ENCODE data around the gene CYREN. TPM values are rescaled to one million over a fixed set of nuclear protein-coding genes. Genes with fewer than 3 reads are reported as not detected.
A peak's percentile ranks its signal among the peaks of the same experiment; 100 is the strongest.
"Not testable (repeated sequence)": the region's sequence is repeated elsewhere in the genome, so short reads cannot be mapped to it uniquely, and the experiment has no call there.

Gene CYREN
- total and polyA plus RNA-seq, 8 donors, result 13.9 to 29.0 (median 23.8) TPM

DNA sequence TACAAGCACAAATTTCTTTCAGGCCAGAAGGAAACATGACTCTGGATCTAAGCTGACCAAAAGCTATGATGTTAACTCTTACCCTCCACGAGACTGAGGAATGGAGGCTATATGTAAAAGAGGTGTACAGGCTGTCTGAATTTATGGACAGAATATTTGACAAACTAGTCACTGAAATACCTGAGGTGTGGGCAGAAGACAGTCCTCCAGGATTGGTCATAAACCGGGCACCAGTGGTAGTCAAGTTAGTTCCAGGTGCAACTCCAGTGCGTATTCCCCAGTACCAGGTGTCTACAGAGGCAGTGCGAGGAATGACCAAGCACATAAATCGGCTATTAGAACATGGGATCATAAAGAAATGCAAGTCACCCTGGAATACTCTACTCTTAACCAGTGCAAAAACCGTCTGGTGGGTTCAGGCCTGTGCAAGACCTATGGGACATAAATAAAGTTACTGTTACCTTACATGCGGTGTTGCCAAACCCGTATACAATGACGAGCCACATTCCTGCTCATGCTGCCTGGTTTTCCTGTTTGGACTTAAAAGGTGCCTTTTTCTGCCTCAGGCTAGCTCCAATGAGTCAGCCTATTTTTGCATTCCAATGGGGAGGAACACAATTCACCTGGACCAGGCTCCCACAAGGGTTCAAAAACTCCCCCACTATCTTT, 6.7 kb upstream of the CYREN start:
- Histone ChIP-seq H3K4me1 (no peaks in the 10 kb centered on the region), H3K4me3 (no peak overlapping the region), H3K9me3 (no peaks in the 10 kb centered on the region), H3K27ac (no peak overlapping the region), H3K36me3 (peaks cover 0 to 8% (median 1%) of the 10 kb centered on the region in 3 donors), H3K27me3 (no peaks in the 10 kb centered on the region)
- ATAC-seq, result no peak
- TF ChIP-seq CTCF (IDR thresholded peaks at IDR 0.05), result no peak
- no peak for DNase-seq
- intact Hi-C loops (cut with DNase I), result no loop called here
- 94 to 96% methylated on average over 9 of the region's 9 CpGs for WGBS, 2 donors
- no peak for FAIRE-seq

DNA sequence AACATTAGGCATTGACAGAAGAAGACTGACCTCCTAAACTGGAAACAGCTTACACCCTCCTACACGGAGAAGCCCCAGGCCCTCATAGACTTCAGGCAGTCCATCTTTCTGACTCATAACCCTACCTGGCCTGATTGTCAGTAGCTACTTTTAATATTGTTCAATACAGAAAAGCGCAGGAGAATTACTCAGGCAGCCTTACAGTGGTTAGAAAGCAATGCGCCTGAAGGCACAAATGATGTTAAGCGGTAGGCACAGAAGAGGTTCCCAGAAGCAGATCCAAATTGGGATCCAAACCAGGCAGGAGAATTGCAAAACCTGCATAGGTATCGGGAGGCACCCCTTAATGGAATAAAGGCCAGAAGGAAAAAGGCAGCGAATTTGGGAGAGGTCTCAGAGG, 5.4 kb upstream of the CYREN start:
- no peak overlapping the region for H3K27ac ChIP-seq
- WGBS, 2 donors, result 94% methylated on average over 6 of the region's 6 CpGs
- H3K36me3 ChIP-seq, result no peaks in the 10 kb centered on the region
- TF ChIP-seq CTCF (IDR thresholded peaks at IDR 0.05), result no peak
- ATAC-seq (no peak), FAIRE-seq (no peak), DNase-seq (no peak)
- H3K4me1 ChIP-seq, result no peaks in the 10 kb centered on the region
- no peak overlapping the region for H3K4me3 ChIP-seq
- no peaks in the 10 kb centered on the region for H3K9me3 ChIP-seq
- H3K27me3 ChIP-seq, result no peaks in the 10 kb centered on the region
- intact Hi-C loops (cut with DNase I), result no loop called here

GRCh38 chr7:135174941-135175340, 4.4 kb upstream of the CYREN start:
- 90% methylated on average over 7 of the region's 7 CpGs for WGBS, 2 donors
- no peak for DNase-seq
- Histone ChIP-seq H3K4me1 (no peaks in the 10 kb centered on the region), H3K9me3 (no peaks in the 10 kb centered on the region), H3K27ac (no peak overlapping the region), H3K27me3 (no peaks in the 10 kb centered on the region), H3K4me3 (no peak overlapping the region), H3K36me3 (no peaks in the 10 kb centered on the region)
- ATAC-seq, result no peak
- no peak for FAIRE-seq
- intact Hi-C loops (cut with DNase I), result no loop called here
- TF ChIP-seq CTCF (IDR thresholded peaks at IDR 0.05), result no peak

GRCh38 chr7:135173916-135174315, 3.4 kb upstream of the CYREN start:
- FAIRE-seq; ATAC-seq; H3K27me3 ChIP-seq; H3K4me1 ChIP-seq; H3K27ac ChIP-seq; H3K36me3 ChIP-seq; H3K4me3 ChIP-seq; H3K9me3 ChIP-seq; intact Hi-C loops (cut with DNase I): not testable (repeated sequence)
- 75 to 82% methylated on average over 4 of the region's 4 CpGs for WGBS, 2 donors
- DNase-seq, result peak in 1 of 6 donors; percentile 6

DNA sequence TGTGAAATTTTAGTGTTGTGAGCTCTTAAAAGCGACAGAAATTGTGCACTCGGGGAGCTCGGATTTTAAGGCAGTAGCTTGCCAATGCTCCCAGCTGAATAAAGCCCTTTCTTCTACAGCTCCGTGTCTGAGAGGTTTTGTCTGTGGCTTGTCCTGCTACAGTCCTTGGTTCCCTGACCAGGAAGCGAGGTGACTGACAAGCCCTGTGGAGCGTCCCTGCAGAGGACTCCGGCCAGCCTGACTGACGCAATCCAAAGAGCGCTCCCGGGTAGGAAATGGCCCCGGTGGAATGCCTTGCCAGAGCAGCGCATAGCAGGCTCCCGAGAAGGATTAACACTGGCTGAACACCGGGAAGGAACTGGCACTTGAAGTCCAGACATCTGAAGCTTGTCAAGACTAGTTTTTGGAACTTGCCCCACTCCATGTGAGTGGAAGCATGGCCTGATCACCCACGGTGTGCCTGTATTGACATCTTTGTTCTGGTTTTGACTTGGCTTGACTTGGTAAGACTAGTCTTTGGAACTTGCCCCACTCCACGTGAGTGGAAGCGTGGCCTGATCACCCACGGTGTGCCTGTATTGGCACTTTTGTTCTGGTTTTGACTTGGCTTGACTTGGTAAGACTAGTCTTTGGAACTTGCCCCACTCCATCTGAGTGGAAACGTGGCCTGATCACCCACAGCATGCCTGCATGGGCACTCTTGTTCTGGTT, 1.2 kb upstream of the CYREN start:
- FAIRE-seq; H3K27me3 ChIP-seq; H3K4me3 ChIP-seq; H3K9me3 ChIP-seq; H3K36me3 ChIP-seq; intact Hi-C loops (cut with DNase I): not testable (repeated sequence)
- H3K4me1 ChIP-seq, result peaks cover 5 to 18% (median 13%) of the 10 kb centered on the region in 3 donors
- WGBS, 2 donors, result 68 to 72% methylated on average over 19 of the region's 19 CpGs
- ATAC-seq (peak in 2 of 4 donors; percentile 11 to 18), DNase-seq (peak in 2 of 6 donors; percentile 38 to 43)
- peak overlapping the region; percentile 95 to 99 (median 96) for H3K27ac ChIP-seq

DNA sequence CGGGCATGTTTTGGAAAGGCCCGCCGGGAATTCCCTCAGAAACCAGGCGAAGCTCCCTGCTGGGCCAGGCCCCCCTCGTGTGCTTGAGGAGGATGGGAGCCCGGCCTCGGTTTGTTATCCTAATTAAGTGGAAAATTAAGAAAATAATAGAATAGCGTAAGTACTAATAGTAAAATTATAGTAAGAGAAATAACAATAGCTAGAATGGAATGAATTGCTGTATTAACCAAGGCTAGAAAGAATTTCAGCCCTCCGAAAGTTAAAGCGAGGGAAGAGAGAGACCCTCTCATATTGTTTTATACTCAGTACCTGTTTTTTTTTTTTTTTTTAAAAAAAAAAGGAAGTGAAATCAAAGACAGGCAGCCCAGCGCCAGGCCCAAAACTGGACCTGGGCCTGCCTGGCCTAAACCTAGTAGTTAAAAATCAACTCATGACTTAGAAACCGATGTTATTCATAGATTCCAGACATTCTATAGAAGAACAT, 533 bp upstream of the CYREN start:
- Histone ChIP-seq H3K36me3 (peaks cover 0 to 15% (median 0%) of the 10 kb centered on the region in 3 donors), H3K27ac (peak overlapping the region; percentile 95 to 99 (median 96)), H3K4me1 (peaks cover 5 to 18% (median 13%) of the 10 kb centered on the region in 3 donors), H3K4me3 (peak overlapping the region; percentile 79 to 97 (median 93))
- DNase-seq (peak in 1 of 6 donors; percentile 13), ATAC-seq (peak in 1 of 4 donors; percentile 2)
- H3K27me3 ChIP-seq; FAIRE-seq; intact Hi-C loops (cut with DNase I); H3K9me3 ChIP-seq: not testable (repeated sequence)
- 21 to 23% methylated on average over 12 of the region's 12 CpGs for WGBS, 2 donors
